HepG2 (cell line): ENCODE data around the gene PTK7. TPM values are rescaled to one million over a fixed set of nuclear protein-coding genes. Genes with fewer than 3 reads are reported as not detected.

Experiments
- FUBP1 ChIP-seq: sonication (generic); formaldehyde crosslinking; IDR thresholded peaks from 2 replicates; pipeline ENCODE4 v1.5.1; 2020; ENCODE audit warnings: missing genetic modification reagents, mild to moderate bottlenecking, borderline replicate concordance
- HES4 ChIP-seq: sonication (generic); formaldehyde crosslinking; IDR thresholded peaks from 2 replicates; pipeline ENCODE4 v1.9.0; 2021; ENCODE audit warnings: mild to moderate bottlenecking, missing genetic modification reagents, borderline replicate concordance
- HNRNPLL ChIP-seq: fragments of 200-400 bp; formaldehyde crosslinking; IDR thresholded peaks from 2 replicates; pipeline ENCODE4 v1.6.1; 2017; ENCODE audit warnings: mild to moderate bottlenecking, low read depth, low read length; ENCODE audit not compliant: poor library complexity, severe bottlenecking
- JARID2 ChIP-seq: sonication (generic); formaldehyde crosslinking; IDR thresholded peaks from 2 replicates; pipeline ENCODE4 v1.8.1; 2023; ENCODE audit warnings: missing genetic modification reagents, inconsistent platforms; ENCODE audit not compliant: insufficient replicate concordance
- KLF15 ChIP-seq: sonication (generic); formaldehyde crosslinking; IDR thresholded peaks from 2 replicates; pipeline ENCODE4 v1.8.1; 2023; ENCODE audit warnings: borderline replicate concordance, mild to moderate bottlenecking, inconsistent platforms, missing genetic modification reagents, mixed read lengths
- MAZ ChIP-seq, 2 experiments: sonication (generic) in 1 of 2; formaldehyde crosslinking in 1 of 2; IDR thresholded peaks; 2 replicates each; pipeline versions ENCODE4 v1.5.0 to v1.6.1; 2012 to 2020; ENCODE audit warnings: low read depth in 2 of 2, mild to moderate bottlenecking in 2 of 2, borderline replicate concordance in 1 of 2, improper control_type of control experiment in 1 of 2, low read length in 1 of 2, missing genetic modification reagents in 1 of 2, moderate library complexity in 1 of 2
- MED8 ChIP-seq: sonication (generic); formaldehyde crosslinking; IDR thresholded peaks from 2 replicates; pipeline ENCODE4 v1.8.1; 2023; ENCODE audit warnings: mild to moderate bottlenecking, missing genetic modification reagents; ENCODE audit not compliant: insufficient replicate concordance
- NCOA1 ChIP-seq: sonication (generic); formaldehyde crosslinking; IDR thresholded peaks from 2 replicates; pipeline ENCODE4 v1.9.0; 2021; ENCODE audit warnings: missing genetic modification reagents
- NR2F6 ChIP-seq, 2 experiments: IDR thresholded peaks; 2 replicates each; pipeline ENCODE4 v1.6.1; 2016; ENCODE audit warnings: antibody characterized with exemption in 1 of 2, mild to moderate bottlenecking in 1 of 2
- PRDM15 ChIP-seq: sonication (generic); formaldehyde crosslinking; IDR thresholded peaks from 2 replicates; pipeline ENCODE4 v1.4.0; 2020; ENCODE audit warnings: missing genetic modification reagents
- RXRB ChIP-seq: IDR thresholded peaks from 2 replicates; pipeline ENCODE4 v1.6.1; 2016; ENCODE audit warnings: borderline replicate concordance, missing genetic modification reagents, missing compliant biosample characterization
- SRSF1 ChIP-seq: fragments of 200-400 bp; formaldehyde crosslinking; optimal IDR thresholded peaks from 2 replicates; pipeline ENCODE3; 2017; ENCODE audit warnings: mild to moderate bottlenecking, low read depth, low read length, moderate library complexity
- SRY ChIP-seq: sonication (generic); formaldehyde crosslinking; IDR thresholded peaks from 2 replicates; pipeline ENCODE4 v1.8.0; 2022; ENCODE audit warnings: mild to moderate bottlenecking, missing genetic modification reagents
- ZBTB3 ChIP-seq: sonication (generic); formaldehyde crosslinking; IDR thresholded peaks from 2 replicates; pipeline ENCODE4 v1.4.0; 2020; ENCODE audit warnings: low read depth, mild to moderate bottlenecking, moderate library complexity, missing genetic modification reagents, borderline replicate concordance
- ZNF512B ChIP-seq: sonication (generic); formaldehyde crosslinking; IDR thresholded peaks from 2 replicates; pipeline ENCODE4 v1.5.1; 2020; ENCODE audit warnings: missing genetic modification reagents, mild to moderate bottlenecking, borderline replicate concordance
- ZNF704 ChIP-seq: sonication (generic); formaldehyde crosslinking; IDR thresholded peaks from 2 replicates; pipeline ENCODE4 v1.8.1; 2023; ENCODE audit warnings: mild to moderate bottlenecking, inconsistent platforms, moderate library complexity, missing genetic modification reagents, borderline replicate concordance
- polyA plus RNA-seq, 8 experiments: library from polyadenylated mRNA; depleted of rRNA in 3 of 8; stranded (reverse) in 7 of 8; unstranded in 1 of 8; fragments of >200 nt; fragmentation: Illumina TruSeq in 4 of 8; extraction: Trizol in 4 of 8; gene quantifications; 2 replicates each; pipeline versions ENCODE4 v1.2.1 to v1.2.3, GENCODE V29; 2011 to 2016; ENCODE audit warnings: low read depth in 4 of 8, missing spikeins in 1 of 8, mixed read lengths in 1 of 8; ENCODE audit not compliant: insufficient read depth in 1 of 8
- total RNA-seq, 5 experiments: library from RNA; depleted of rRNA; stranded (reverse); fragments of >200 nt; fragmentation: Illumina TruSeq; extraction: Trizol; gene quantifications; 2 replicates each; pipeline ENCODE4 v1.2.3, GENCODE V29; 2016; ENCODE audit warnings: low read depth in 1 of 5

PTK7 gene
- total and polyA plus RNA-seq, 2 of the 13 experiments (the other 11 are each of a cell fraction or from before 2014, with no cell fraction given), result 98.5 to 99.8 TPM

DNA sequence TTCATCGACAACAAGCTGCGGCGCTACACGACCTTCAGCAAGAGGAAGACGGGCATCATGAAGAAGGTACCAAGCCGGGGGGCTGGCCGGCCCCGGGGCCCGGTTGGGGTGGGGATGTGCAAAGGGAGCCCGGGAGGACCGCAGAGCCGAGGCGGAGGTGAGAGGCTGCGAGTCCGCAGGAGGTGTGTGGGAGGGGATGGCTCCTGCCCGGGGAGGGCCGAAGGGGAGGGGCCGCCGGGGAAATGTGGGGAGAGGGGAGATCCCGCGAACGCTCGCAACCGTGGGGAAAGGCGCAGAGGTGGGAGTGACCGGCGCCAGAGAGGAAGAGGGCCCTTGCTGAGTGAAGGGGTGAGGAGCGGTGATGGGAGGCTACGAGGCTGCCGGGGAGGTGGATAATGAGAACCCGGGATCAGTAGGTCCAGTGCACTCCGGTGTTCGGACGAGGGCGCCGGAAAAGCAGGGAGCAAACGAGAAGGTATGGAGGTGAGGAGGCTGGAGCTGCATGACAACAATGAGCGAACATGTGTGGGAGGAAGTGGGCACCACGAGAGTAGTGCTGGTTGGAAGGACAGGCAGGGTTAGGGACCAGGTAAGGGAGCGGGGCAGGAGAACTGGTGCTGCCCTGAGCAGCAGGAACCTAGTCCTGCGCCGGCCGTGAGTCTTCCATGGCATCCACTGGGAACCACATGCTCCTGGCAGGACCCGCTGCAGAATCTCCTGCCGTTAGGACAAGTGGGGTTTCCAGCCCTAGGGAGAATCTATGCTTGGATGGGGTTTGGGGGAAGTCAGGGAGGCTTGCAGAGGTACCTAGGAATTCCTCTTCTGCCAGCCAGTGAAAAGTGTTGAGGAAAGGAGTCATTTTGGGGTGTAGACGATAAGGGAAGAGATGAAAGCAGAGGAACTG is 96.2 kb downstream of the PTK7 start (continued):
- TF ChIP-seq ZNF704 (CRISPR knock-in tag) (no peak), JARID2 (CRISPR knock-in tag) (no peak), NCOA1 (CRISPR knock-in tag) (no peak; the same call in 1 of the 2 replicates), ZNF512B (CRISPR knock-in tag) (0 out of 2 replicates have a peak, but pooled peaks have one; percentile 51), MAZ (IDR thresholded peaks at IDR 0.05; ENCODE audit: borderline replicate concordance, low read depth, low read length) (peak; percentile 72; the same call in 1 of the 2 replicates), MAZ (CRISPR knock-in tag; IDR thresholded peaks at IDR 0.05; ENCODE audit: low read depth) (no peak; the same call in 1 of the 2 replicates), MED8 (CRISPR knock-in tag) (no peak), ZBTB3 (no peak), SRSF1 (peak; percentile 16), RXRB (CRISPR knock-in tag) (peak; percentile 21; the same call in 1 of the 2 replicates), FUBP1 (CRISPR knock-in tag) (no peak), PRDM15 (CRISPR knock-in tag) (no peak), KLF15 (no peak), SRY (CRISPR knock-in tag) (no peak), NR2F6 (IDR thresholded peaks at IDR 0.05) (no peak), NR2F6 (CRISPR knock-in tag; IDR thresholded peaks at IDR 0.05) (no peak), HNRNPLL (no peak), HES4 (no peak)
